Stimulated activated CD4-positive, alpha-beta T cell treated with anti-CD3 and anti-CD28 coated beads, Interleukin-4, amount 100 ng/mL, for 1 hour (primary cell): Measurements from ENCODE around the gene ALDH1A3.

Experiments
- DNase-seq: peaks from one replicate; pipeline ENCODE4 v3.0.0-alpha.2; 2020

The ALDH1A3 gene

GRCh38 chr15:100958326-100959065 lies 78.9 kb downstream of the ALDH1A3 start:
- no peak for DNase-seq

GRCh38 chr15:100959066-100960050 lies 79.7 kb downstream of the ALDH1A3 start:
- no peak for DNase-seq
